NCI-H1436 (cell line): Measurements from ENCODE around the gene PIGZ.
"Not testable (repeated sequence)": the region's sequence is repeated elsewhere in the genome, so short reads cannot be mapped to it uniquely, and the experiment has no call there.

ENCODE experiments used
- DNase-seq: peaks from one replicate; lab custom pipeline; 2025; lab: John Stamatoyannopoulos, UW

PIGZ gene

DNA sequence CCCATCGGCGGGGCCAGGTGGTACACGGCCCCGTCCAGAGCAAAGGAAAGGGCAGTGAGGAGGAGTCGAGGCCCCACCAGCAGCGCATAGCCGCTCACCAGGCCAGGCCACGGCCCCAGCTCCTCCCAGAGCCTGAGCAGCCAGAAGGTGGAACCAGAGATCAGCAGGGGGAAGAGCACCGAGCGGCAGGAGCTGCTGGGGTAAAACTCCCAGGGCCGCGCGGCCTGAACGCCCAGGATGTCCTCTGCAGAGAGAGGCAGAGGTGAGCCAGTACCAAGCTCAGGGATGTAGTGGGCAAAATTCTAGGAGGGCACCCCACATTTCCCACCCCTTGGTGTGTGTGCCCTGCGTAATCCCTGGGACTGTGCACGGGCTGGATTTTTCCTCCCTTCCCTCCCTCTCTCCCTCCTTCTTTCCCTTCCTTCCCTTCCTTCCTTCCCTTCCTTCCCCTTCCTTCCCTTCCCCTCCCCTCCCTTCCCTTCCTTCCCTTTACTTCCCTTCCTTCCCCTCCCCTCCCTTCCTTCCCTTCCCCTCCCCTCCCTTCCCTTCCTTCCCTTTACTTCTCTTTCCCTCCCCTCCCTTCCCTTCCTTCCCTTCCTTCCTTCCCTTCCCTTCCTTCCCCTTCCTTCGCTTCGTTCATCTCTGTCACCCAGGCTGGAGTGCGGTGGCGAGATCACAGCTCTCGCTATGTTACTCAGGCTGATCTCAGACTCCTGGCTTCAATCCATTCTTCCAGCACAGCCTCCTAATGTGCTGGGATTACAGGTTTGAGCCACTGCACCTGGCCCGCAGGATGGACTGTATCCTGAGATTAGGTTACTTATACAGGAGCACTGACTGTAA lies 20.0 kb downstream of the PIGZ start:
- no peak for DNase-seq

DNA sequence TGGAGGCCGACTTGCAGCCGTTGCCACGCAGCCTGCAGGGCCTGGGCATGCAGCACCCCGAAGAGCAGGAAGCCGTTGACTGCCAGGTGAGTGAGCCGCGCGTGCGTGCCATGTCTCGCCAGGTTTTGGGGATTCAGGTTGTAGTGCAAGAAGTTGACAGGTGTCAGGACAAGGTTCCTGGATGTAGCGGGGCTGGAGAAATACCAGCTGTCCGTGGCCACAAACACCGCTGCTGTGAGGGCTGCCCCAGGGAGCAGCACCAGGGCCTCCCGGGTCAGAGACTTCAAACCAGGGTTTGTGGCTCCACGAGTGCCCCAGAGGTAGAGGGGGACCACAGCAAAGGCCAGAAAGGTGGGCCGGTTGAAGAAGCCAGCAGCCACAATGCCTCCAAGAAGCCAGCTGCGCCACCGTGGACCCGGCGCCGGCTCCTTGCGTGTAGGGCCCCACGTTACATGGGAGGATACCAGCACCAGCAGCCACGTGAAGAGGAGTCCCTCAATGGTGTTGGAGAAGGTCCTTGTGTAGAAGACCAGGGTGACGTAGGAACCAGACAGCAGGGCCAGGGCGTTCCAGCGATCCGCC lies 20.7 kb downstream of the PIGZ start:
- DNase-seq, result no peak

DNA sequence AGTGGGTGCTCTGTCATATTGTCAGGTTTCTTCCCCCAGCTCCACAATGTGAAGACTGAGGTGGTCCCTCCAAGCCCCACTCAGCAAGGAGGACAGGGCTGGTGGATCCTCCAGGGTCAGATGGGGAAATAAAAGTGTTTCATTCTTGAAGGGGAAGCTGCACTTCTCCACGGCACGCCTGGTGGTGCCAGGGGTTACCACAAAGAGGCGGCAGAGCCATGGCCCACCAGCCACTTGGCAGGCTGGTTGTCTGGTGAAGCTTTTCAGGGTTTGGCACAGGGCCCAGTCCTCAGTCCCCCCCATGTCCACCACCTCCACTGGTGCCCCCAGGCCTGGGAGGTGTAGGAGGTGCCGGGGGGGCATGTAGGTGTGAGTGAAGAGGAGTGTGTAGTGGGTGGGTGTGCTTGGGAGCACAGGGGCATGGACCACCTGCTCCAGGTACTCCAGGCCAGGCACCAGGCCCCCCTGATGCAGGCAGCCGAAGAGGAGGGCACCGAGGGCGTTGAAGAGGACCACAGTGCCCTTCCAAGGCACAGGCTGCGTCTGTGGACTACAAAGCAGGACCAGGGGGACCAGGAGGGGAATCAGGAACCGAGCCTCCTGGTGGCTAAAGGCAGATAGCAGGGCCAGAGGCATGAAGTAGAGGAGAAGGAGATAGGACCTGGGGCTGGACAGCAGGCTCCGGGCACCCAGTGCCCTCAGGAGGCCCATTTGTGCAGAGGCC lies 21.3 kb downstream of the PIGZ start:
- no peak for DNase-seq

DNA sequence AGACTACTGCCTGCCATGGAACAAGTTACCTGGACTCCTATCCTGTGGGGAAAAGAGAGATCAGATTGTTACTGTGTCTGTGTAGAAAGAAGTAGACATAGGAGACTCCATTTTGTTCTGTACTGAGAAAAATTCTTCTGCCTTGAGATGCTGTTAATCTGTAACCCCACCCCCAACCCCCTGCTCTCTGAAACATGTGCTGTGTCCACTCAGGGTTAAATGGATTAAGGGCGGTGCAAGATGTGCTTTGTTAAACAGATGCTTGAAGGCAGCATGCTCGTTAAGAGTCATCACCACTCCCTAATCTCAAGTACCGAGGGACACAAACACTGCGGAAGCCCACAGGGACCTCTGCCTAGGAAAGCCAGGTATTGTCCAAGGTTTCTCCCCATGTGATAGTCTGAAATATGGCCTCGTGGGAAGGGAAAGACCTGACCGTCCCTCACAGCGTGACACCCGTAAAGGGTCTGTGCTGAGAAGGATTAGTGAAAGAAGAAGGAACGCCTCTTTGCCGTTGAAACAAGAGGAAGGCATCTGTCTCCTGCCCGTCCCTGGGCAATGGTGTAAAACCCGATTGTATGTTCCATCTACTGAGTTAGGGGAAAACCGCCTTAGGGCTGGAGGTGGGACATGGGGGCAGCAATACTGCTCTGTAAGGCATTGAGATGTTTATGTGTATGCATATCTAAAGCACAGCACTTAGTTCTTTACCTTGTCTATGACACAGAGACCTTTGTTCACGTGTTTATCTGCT lies 24.4 kb downstream of the PIGZ start:
- not testable (repeated sequence) for DNase-seq

DNA sequence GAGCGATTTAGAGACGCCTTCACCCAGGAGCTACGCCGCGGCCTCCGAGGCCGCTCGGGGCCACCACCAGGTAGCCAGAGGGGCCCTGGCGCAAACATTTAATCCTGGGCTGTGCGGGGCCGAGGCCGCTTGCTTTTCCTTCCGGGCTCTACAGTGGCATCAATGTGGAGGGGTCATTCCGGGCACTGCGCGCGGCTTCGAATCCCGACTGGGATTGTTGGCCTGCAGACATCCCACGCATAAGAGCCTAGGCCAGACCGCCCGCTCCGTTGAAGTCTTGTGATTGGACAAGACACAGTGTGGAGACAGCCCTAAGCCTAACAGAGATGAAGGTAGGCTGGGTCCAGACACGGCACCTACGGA lies 25.7 kb downstream of the PIGZ start:
- DNase-seq, result no peak

DNA sequence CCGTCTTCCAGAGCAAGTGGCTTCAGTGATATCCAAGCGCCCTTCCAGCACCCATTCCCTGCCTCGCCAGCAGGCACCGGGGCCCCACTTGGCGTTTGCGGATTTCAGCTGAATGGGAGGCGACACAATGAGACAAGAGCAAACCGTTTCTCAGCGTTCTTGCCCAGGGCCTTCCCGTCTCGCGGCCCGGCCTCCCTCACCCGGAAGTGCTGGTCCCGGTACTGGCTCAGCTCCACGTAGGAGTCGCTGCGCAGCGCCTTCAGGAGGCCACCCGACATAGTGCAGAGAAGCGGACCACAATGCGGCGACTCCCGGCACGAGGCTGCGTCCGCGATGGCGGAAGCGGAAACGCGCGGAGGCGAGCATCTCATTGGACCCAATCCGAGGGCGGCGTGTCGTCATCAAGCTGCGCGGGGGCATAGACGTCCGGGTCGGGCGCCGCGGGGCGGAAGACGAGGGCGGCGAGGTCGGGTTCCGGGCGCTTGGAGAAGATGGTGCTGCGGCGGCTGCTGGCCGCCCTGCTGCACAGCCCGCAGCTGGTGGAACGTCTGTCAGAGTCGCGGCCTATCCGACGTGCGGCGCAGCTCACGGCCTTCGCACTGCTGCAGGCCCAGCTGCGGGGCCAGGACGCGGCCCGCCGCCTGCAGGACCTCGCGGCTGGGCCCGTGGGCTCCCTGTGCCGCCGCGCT lies 26.3 kb downstream of the PIGZ start, which contains the start of gene NCBP2:
TSS of gene NCBP2 (minus strand) at position 303 of the 689 bp plus-strand sequence. CDS start at position 278, 25 bp downstream.
- DNase-seq, result peak; percentile 99

DNA sequence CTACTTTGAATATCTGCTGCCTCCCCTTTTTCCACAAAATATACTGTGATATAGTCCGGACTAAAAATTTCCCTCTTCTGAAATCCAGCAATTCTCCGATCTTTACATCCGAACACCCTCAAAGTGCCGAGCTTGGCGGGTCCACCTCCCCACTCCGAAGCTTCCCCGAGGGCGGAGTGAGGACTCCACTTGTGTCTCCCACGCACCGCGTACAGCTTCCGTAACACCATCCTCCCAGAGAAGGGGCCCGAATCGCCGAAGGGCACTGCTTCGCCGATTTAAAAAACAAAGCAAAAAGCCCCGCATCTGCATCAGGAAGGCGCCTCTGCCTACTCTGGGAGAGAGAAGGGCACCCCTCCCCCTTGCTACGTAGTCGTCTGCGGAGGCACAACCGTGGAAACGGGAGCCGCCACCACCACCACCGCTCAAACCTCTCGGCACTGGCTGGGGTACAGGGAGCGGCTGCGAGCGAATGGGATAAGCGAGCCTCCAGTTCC lies 26.9 kb downstream of the PIGZ start:
- peak; percentile 35 for DNase-seq

DNA sequence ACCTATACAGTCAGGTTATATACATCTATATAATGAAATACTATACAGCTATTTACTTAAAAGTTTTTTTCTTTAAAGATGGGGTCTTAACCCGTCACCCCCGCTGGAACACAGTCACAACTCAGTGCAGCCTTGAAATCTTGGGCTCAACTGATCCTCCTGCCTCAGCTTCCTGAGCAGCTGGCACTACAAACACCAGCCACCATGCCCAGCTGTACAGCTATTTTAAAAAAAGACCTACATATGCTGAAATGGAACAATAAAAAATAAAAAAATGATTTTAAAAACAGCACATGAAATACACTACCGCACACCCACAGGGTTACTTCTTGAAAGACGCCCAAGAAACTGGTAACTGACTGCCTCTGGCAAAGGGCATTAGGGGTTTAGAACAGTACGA lies 30.1 kb downstream of the PIGZ start:
- DNase-seq, result no peak

DNA sequence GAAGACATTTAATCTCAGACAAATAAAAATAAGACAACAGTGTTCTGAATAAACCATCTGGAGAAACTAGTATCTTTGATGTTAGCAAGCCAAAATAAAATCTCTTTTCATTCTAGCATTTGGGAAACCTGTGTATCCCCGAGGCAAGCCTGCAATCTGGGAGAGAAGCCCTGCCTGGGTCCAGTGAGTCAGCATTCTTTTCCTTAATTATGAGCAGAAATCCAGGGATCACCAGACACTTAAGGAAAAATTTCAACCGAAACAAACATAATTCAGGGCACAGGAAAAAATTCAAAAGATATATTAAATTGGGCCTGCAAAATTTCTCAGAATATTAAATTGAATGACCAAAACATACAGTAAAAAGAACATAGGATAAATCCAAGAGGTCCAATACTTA lies 30.5 kb downstream of the PIGZ start:
- no peak for DNase-seq

DNA sequence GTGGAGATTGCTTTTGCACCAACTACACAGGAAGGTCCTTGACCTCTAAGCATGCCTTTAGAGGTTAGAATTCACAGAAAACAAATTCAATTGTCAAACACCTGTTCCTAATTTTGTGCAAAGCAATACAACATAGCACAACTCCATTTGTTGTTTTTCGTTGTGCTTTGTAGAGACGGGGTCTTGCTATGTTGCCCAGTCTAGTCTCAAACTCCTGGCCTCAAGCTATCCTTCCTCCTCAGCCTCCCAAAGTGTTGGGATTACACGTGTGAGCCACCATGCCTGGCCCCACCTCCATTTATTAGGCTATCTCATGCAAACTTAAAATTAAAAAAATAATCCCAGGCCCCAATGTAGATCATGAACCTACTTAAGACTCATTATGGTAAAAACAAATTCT lies 32.3 kb downstream of the PIGZ start:
- no peak for DNase-seq

DNA sequence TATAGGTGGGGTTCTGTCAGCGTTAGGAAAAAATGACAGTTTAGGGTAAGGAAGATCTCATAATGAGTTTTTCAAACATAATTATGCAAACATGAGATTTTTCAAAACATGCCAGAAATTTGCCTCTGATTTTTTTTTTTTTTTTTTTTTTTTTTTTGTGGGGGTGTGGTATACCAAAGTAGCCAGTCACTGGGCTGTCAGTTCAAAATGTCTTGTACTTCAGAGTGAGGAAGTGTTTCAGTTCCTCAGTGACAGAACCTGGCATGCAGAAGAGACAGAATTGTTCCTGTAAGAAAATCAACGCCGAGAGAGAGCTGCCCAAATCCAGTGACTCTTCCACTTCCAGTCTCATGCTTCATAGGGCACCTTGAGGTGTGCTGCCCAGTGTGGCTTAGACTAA lies 36.0 kb downstream of the PIGZ start:
- DNase-seq, result no peak

DNA sequence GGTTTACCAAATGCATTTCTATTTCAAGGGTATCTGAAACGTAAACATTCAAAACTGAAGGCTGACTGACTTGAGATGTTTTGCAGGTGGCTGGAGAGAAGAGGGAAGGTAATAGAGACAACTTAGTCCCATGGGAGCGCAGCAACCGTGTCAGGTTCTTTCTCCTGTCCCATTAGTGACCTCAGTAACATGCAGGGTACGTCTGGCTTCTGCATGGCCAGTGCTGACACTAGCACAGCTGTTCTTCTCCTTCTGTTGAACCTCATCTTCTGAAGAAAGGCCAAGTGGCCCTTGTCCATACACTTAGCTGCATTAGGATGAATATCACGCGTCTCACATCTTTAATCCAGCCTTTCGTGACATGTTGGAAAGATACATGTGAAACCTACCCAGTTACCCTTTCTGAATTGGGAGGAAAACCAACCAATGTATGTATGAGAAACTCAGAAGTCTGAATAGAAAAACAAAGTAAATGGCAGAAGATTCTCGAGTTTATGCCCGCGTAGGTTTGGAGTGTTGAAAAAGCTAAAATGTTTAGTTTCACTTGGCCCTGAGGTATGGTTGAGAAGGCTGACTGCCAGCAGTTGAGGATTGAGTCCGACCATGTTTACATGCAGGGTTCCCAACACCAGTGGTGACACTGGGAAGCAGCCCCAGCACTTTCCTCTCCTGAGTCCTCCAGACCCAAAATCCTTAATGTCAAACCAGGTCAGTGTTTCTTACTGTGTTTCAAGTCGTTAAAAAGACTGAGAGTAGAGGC lies 36.6 kb downstream of the PIGZ start:
- DNase-seq, result no peak

DNA sequence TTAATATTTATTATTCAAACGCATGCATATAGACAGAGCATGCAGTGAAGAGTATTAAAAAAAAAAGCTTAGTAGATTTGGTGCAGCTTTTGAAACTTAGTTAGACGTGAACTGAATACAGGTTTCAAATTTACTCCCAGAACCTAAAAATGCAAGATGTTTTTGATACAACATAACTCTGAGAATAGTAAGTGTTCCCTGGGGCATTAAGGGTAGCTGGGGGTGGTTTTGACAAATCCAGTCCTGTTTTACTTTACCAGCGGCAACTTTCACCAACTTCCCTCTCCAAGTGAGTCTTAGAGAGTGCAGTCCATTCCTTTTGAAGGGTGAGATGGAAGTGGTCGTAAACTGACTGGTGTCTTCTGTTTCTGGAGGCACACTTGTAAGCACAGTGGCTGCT lies 37.5 kb downstream of the PIGZ start:
- no peak for DNase-seq

DNA sequence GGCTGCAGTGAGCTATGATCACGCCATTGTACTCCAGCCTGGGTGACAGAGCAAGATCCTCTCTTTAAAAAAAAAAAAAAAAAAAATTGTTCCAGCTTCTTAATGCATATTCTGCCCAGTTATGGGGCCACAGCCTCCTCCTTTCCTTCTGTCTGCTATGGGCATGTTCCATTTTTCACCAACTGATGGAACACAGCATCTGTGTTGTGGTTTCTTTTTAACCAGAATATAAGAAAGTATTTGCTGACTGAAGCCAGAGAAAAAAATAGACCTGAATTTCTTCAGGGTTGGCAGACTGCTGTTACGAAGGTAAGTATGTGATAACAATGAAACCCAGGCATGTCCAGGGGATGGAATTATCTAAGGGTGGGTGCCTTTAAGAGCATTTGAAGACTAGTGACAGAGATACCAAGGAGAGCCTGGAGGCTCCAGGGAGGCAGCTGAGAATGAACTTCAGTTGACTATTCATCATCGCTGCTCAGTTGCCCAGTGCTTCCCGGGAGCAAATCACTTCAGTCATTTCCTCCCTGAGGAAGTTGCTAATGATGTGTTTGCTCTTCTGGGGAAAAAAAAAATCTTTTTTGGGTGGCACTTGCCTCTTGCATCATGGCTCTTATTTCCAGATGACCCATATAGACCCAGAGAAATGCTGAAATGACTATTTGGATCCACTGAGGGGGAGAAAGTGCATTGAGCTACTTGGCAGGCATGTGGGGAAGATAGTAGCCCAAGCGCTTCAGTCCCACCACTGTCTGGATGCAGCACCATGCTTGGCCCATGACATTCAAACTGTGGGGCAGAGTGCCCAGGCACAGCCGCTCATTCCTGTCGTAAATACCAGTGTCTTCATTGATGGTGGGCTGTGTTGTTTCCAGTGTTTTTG lies 40.8 kb downstream of the PIGZ start:
- no peak for DNase-seq

DNA sequence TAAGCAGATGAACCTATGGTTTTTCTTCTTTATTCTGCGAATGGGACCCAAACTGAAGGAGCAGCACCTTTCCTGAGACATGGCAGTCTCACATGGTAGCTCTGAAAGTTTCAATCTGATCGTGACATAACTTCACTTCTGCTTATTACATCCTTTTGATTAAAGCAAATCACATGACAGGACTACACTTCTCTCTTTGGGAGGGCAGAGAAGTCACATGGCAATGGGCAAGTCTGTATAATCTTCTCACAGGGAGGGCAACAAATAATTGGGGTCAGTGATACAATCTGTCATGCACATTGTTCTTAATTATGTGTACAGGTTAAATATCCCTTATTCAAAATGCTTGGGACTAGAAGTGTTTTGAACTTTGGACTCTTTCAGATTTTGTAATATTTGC lies 47.9 kb downstream of the PIGZ start:
- DNase-seq, result no peak

DNA sequence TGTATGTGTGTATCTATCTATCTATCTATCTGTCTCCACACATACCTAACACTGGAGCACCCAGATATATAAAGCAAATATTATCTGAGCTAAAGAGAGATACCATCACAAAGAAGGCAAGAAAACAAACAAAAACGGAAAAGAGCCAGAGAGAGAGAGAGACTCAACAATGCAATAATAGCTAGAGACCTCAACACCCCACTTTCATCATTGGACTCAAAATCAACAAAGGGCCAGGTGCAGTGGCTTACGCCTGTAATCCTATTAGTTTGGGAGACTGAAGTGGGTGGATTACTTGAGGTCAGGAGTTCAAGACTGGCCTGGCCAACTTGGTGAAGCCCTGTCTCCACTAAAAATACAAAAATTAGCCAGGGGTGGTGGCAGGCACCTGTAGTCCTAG lies 49.7 kb downstream of the PIGZ start:
- no peak for DNase-seq

DNA sequence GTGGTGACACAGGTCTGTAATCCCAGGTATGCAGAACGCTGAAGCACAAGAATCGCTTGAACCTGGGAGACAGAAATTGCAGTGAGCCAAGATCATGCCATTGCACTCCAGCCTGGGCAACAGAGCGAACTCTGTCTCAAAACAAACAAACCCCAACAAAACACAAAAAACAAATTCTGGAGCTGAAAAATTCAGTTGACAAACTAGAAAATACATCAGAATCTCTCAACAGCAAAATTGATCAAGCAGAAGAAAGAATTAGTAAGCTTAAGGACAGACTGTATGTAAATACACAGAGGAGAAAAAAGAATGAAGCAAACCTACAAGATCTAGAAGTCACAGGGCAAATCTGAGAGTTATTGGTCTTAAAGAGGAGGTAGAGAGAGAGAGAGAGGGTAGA lies 51.6 kb downstream of the PIGZ start:
- DNase-seq, result no peak

DNA sequence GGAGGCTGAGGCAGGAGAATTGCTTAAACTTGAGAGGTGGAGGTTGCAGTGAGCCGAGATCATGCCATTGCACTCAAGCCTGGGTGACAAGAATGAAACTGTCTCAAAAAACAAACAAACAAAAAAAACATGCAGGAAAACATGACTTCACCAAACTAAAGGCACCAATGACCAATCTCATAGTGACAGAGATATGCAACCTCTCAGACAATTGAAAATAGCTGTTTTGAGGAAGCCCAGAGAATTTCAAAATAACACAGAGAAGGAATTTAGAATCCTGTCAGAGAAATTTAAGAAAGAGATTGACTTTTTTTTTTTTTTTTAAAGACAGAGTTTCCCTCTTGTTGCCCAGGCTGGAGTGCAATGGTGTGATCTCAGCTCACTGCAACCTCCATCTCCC lies 52.4 kb downstream of the PIGZ start:
- DNase-seq, result no peak

DNA sequence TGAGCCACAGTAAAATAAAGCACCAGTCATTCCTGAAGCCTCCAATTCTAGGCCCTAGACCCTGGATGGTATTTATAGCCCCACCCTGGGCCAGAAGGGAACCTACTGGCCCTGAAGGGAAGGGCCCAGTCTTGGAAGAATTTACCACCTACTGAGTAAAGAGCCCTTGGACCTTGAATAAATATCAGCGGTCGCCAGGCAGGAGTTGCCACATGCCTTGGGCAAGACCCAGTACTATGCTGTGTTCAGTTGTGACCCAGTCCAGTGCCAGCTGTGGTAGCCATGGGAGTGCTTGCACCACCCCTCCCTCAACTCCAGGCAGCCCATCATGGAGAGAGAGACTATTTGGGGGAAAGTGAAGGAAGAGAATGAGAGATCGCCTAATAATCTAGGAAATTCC lies 53.3 kb downstream of the PIGZ start:
- no peak for DNase-seq

DNA sequence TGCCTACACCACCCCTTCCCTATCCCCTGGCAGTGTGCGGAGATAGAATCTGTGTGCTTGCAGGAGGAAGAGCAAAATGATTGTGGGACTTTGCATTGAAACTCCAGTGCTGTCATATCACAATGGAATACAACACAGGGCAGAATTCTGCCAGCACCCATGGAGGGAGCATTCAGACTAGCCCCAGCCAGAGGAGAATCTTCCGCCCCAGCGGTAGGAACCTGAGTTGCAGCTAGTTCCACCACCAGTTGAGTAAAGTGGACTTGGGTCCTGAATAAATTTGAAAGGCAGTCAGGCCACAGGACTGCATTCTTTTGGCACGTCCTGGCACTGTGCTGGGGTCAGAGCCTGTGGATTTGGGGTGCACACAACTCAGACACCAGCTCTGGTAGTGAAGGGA lies 53.8 kb downstream of the PIGZ start:
- DNase-seq, result no peak
